Measurements from ENCODE around the gene GPR35. TPM values are rescaled to one million over a fixed set of nuclear protein-coding genes. Genes with fewer than 3 reads are reported as not detected.

Gene GPR35
- total RNA-seq, 1 experiment from 2014 or later = 21.3 TPM

GRCh38 chr2:240586198-240586918, 38.9 kb upstream of the GPR35 start, which contains the start of gene CAPN10:
Gene CAPN10 (plus strand): TSS chr2:240586734. CDS start chr2:240586912, 178 bp downstream.
- no peaks in the 10 kb centered on the region for H3K27me3 Mint-ChIP-seq (ENCODE audit: insufficient read depth, unreplicated experiment)
- no peaks in the 10 kb centered on the region for H3K36me3 ChIP-seq (ENCODE audit: control insufficient read depth, insufficient read depth, low read length)
- peak within 1 kb of the TSS; percentile 71 for H3K27ac Mint-ChIP-seq (ENCODE audit: unreplicated experiment)
- no peaks in the 10 kb centered on the region for H3K9me3 Mint-ChIP-seq (ENCODE audit: unreplicated experiment)
- no TSS peak for BruUV-seq (replicated peaks)
- H3K9me3 ChIP-seq = no peaks in the 10 kb centered on the region
- H3K4me1 ChIP-seq = no peaks in the 10 kb centered on the region
- TF ChIP-seq, protein P1, sequence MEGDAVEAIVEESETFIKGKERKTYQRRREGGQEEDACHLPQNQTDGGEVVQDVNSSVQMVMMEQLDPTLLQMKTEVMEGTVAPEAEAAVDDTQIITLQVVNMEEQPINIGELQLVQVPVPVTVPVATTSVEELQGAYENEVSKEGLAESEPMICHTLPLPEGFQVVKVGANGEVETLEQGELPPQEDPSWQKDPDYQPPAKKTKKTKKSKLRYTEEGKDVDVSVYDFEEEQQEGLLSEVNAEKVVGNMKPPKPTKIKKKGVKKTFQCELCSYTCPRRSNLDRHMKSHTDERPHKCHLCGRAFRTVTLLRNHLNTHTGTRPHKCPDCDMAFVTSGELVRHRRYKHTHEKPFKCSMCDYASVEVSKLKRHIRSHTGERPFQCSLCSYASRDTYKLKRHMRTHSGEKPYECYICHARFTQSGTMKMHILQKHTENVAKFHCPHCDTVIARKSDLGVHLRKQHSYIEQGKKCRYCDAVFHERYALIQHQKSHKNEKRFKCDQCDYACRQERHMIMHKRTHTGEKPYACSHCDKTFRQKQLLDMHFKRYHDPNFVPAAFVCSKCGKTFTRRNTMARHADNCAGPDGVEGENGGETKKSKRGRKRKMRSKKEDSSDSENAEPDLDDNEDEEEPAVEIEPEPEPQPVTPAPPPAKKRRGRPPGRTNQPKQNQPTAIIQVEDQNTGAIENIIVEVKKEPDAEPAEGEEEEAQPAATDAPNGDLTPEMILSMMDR (IDR thresholded peaks at IDR 0.05; ENCODE audit: insufficient read depth in 1 of 2, low read depth in 1 of 2, low read length in 1 of 2, severe bottlenecking in 1 of 2, unreplicated experiment in 1 of 2) = no peak
- intact Hi-C loops (cut with micrococcal nuclease; ENCODE audit: unreplicated experiment) = loop anchor here (1.0 kb wide), 1 partner anchor 18 kb away; no protein-coding TSS in a partner anchor
- ChIA-PET POLR2A (interaction anchor here (1.0 to 3.6 kb wide), 4 partner anchors 17 to 26 kb away, joined by 5 to 31 read pairs (median 10); partner anchors contain the start of gene DUSP28), CTCF (interaction anchor here (0.6 to 1.9 kb wide), 8 partner anchors 10 to 78 kb away, joined by 3 to 25 read pairs (median 4); partner anchors contain the start of gene DUSP28)
- peaks cover 16% of the 10 kb centered on the region for H3K4me1 Mint-ChIP-seq (ENCODE audit: low read depth, unreplicated experiment)
- H3K27me3 ChIP-seq (replicated peaks; ENCODE audit: control insufficient read depth, insufficient read depth, low read length) = no peaks in the 10 kb centered on the region
- peak within 1 kb of the TSS; percentile 89 for H3K4me3 Mint-ChIP-seq (ENCODE audit: unreplicated experiment)
- peak within 1 kb of the TSS; percentile 71 for H3K4me3 ChIP-seq (ENCODE audit: low read depth, low read length)
- DNase-seq = peak; percentile 93 to 94
- H3K36me3 Mint-ChIP-seq (ENCODE audit: insufficient read depth, unreplicated experiment) = peaks cover 4% of the 10 kb centered on the region

- no peaks in the 10 kb centered on the region for H3K9me3 Mint-ChIP-seq (ENCODE audit: unreplicated experiment)
- POLR2A ChIA-PET = interaction anchor here (0.6 to 3.6 kb wide), 4 partner anchors 18 to 271 kb away, joined by 3 to 31 read pairs (median 10); partner anchors contain the start of gene DUSP28
- TSS peak; percentile 48 for BruUV-seq (replicated peaks)
Observed at GRCh38 chr2:240586919-240587800, 38.1 kb upstream of the GPR35 start.

More at GRCh38 chr2:240586919-240587800, 38.1 kb upstream of the GPR35 start:
- peaks cover 4% of the 10 kb centered on the region for H3K36me3 Mint-ChIP-seq (ENCODE audit: insufficient read depth, unreplicated experiment)
- peak in 1 of 2 experiments; percentile 43 for DNase-seq
- H3K36me3 ChIP-seq (ENCODE audit: control insufficient read depth, insufficient read depth, low read length) = no peaks in the 10 kb centered on the region
- H3K27me3 ChIP-seq (replicated peaks; ENCODE audit: control insufficient read depth, insufficient read depth, low read length) = no peaks in the 10 kb centered on the region
- H3K4me1 Mint-ChIP-seq (ENCODE audit: low read depth, unreplicated experiment) = peaks cover 16% of the 10 kb centered on the region
- intact Hi-C loops (cut with micrococcal nuclease; ENCODE audit: unreplicated experiment) = loop anchor here (1.0 kb wide), 1 partner anchor 17 kb away; no protein-coding TSS in a partner anchor
- CTCF ChIA-PET = interaction anchor here (0.6 to 1.9 kb wide), 7 partner anchors 10 to 79 kb away, joined by 3 to 25 read pairs (median 4); partner anchors contain the start of gene DUSP28
- no peak overlapping the region for H3K27ac Mint-ChIP-seq (ENCODE audit: unreplicated experiment)
- TF ChIP-seq, protein P1 (IDR thresholded peaks at IDR 0.05; ENCODE audit: insufficient read depth in 1 of 2, low read depth in 1 of 2, low read length in 1 of 2, severe bottlenecking in 1 of 2, unreplicated experiment in 1 of 2) = no peak
- H3K9me3 ChIP-seq = no peaks in the 10 kb centered on the region
- H3K4me3 ChIP-seq (ENCODE audit: low read depth, low read length) = peak overlapping the region; percentile 71
- H3K4me1 ChIP-seq = no peaks in the 10 kb centered on the region
- H3K27me3 Mint-ChIP-seq (ENCODE audit: insufficient read depth, unreplicated experiment) = no peaks in the 10 kb centered on the region
- peak overlapping the region; percentile 89 for H3K4me3 Mint-ChIP-seq (ENCODE audit: unreplicated experiment)

All from Caco-2 (cell line).